Activated naive CD8-positive, alpha-beta T cell treated with anti-CD3 and anti-CD28 coated beads for 36 hours (primary cell): ENCODE results near the gene TSR3. TPM values are rescaled to one million over a fixed set of nuclear protein-coding genes. Genes with fewer than 3 reads are reported as not detected.
"Not testable (repeated sequence)": the region's sequence is repeated elsewhere in the genome, so short reads cannot be mapped to it uniquely, and the experiment has no call there.

Source experiments
- DNase-seq: peaks from one replicate; pipeline ENCODE4 v3.0.0; 2021
- H3K27ac Mint-ChIP-seq: one replicate; pipeline ENCODE4 v1.8.0; 2022; ENCODE audit warnings: mild to moderate bottlenecking, moderate library complexity, mixed read lengths
- H3K27me3 Mint-ChIP-seq: one replicate; pipeline ENCODE4 v1.8.0; 2022; ENCODE audit warnings: mild to moderate bottlenecking, mixed read lengths
- H3K36me3 Mint-ChIP-seq: one replicate; pipeline ENCODE4 v1.8.0; 2021; ENCODE audit warnings: mild to moderate bottlenecking, mixed read lengths
- H3K4me1 Mint-ChIP-seq: one replicate; pipeline ENCODE4 v1.8.0; 2021; ENCODE audit warnings: mixed read lengths
- H3K4me3 Mint-ChIP-seq: one replicate; pipeline ENCODE4 v1.8.0; 2022; ENCODE audit warnings: mild to moderate bottlenecking, moderate library complexity, mixed read lengths
- H3K9me3 Mint-ChIP-seq: one replicate; pipeline ENCODE4 v1.8.0; 2022; ENCODE audit warnings: mixed read lengths
- total RNA-seq, 2 experiments: library from RNA; stranded (reverse); gene quantifications; one replicate each; pipeline ENCODE4 v1.2.3, GENCODE V29; 2021

The TSR3 gene
- total RNA-seq, 2 experiments from 2014 or later: 80.3 to 82.6 TPM

DNA sequence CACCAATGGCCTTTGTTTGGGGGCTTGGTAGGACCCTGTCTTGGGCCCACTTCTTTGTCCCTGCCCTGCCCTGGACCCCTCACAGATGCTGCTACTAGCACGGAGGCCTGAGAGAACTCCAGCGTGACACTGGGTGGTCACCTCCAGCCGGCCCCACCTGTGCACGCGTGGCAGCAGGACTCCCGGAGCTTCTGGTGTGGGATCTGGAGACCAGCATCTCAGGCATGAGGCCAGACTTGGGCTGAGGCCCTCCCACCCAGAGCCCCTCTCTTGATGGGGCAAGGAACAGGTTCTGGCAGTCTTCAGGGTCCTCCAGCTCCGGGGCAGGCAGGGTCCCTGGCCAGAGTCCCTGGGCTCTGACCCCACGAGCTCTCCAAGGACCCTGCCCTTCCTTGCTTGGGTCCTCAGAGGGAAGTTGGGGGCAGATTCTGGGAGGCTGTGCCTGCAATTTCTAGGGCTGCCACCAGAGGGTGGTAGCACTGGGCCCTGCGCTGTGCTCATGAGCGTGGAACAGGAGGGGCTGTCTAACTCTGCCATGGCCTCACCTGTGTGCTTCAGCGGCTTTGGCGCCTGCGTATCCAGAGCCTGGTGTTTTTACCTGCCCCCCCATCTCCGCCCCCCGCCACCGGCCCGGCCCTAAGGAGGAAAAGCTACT, 21.3 kb downstream of the TSR3 start:
- no peak for DNase-seq
- Mint-ChIP-seq H3K4me3 (no peak overlapping the region), H3K27ac (no peak overlapping the region), H3K9me3 (no peaks in the 10 kb centered on the region), H3K4me1 (peaks cover 16% of the 10 kb centered on the region), H3K36me3 (no peaks in the 10 kb centered on the region), H3K27me3 (peaks cover 32% of the 10 kb centered on the region)

DNA sequence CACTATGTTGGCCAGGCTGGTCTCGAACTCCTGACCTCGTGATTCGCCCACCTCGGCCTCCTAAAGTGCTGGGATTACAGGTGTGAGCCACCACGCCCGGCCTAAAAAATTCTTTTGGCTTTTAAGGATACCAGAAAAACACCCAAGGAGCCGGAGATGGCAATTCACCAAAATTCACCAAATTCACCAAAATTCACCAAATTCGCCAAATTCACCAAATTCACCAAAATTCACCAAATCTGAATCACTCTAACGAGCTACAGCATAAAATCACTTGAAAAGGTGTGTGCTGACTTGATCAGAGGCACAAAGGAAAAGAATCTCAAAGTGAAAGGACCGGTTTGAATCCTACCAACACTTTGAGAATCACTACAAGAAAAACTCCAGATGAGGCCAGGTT, 22.7 kb downstream of the TSR3 start:
- H3K4me3 Mint-ChIP-seq, H3K27ac Mint-ChIP-seq, H3K36me3 Mint-ChIP-seq, DNase-seq, H3K9me3 Mint-ChIP-seq: not testable (repeated sequence)
- Mint-ChIP-seq H3K4me1 (peaks cover 14% of the 10 kb centered on the region), H3K27me3 (peaks cover 18% of the 10 kb centered on the region)

DNA sequence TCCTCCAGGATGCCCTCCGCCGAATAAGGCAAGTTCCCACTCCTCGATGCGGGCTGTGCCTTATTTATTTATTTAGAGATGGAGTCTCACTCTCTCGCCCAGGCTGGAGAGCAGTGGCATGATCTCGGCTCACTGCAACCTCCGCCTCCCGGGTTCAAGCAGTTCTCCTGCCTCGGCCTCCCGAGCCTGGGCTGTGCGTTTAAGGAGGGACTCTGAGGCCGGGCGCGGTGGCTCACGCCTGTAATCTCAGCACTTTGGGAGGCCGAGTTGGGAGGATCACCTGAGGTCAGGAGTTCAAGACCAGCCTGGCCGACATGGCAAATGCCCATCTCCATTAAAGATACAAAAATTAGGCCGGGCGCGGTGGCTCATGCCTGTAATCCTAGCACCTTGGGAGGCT, 23.5 kb downstream of the TSR3 start:
- H3K36me3 Mint-ChIP-seq, H3K9me3 Mint-ChIP-seq, H3K4me3 Mint-ChIP-seq, DNase-seq, H3K27ac Mint-ChIP-seq: not testable (repeated sequence)
- Mint-ChIP-seq H3K4me1 (peaks cover 14% of the 10 kb centered on the region), H3K27me3 (peaks cover 18% of the 10 kb centered on the region)

DNA sequence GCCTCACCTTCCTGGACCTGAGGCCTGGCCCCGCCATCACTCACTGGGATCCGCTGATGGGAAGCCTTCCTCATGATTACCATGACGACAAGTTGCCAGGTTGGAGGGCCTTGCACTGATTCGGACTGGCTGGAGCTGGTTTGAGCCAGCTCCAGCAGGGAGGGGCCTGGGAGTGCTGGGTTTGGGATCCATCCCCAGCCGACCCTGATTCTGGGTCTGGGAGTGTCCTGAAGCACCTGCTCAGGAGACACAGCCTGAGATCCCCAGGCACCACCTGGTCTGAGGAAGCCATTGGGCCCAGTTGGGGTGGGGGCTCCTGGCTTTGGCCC, 24.1 kb downstream of the TSR3 start:
- Mint-ChIP-seq H3K27ac (no peak overlapping the region), H3K27me3 (peaks cover 15% of the 10 kb centered on the region), H3K9me3 (no peaks in the 10 kb centered on the region), H3K36me3 (peaks cover 6% of the 10 kb centered on the region), H3K4me3 (no peak overlapping the region), H3K4me1 (peaks cover 12% of the 10 kb centered on the region)
- DNase-seq: no peak

DNA sequence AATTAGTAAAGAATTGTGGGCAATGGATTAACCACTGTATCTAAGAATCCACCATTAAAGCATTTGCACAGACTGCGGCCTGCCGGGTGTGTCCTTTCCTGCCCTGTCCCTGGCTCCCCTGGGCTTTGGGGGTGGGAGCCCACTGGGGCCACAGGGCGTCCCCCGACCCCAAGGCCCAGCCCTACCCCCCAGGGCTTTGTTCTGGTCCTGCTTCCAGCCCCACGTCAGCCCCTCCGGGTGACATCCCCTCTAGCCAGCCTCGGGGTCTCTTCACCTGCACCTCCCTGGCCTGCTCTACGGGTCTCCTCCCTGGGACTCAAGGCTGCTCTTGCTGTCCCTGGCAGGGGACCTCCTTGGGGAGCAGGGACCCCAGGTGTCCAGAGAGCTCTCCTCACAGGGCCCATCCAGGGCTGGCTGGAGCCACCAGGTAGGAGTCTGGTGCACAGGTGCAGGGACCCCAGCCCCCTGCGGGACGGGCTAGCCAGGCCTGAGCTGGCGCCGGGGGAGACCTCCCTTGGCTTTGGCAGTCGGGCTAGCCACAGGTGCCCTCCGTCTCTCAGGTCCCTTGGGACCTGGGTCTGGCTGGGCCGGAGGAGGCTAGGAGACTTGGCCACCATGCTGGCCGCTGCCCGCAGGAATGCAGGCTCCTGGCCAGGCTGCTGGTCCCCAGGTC, 24.6 kb downstream of the TSR3 start:
- Mint-ChIP-seq H3K4me3 (no peak overlapping the region), H3K9me3 (no peaks in the 10 kb centered on the region), H3K4me1 (peaks cover 9% of the 10 kb centered on the region), H3K27me3 (peaks cover 10% of the 10 kb centered on the region), H3K27ac (no peak overlapping the region), H3K36me3 (peaks cover 6% of the 10 kb centered on the region)
- DNase-seq: no peak

DNA sequence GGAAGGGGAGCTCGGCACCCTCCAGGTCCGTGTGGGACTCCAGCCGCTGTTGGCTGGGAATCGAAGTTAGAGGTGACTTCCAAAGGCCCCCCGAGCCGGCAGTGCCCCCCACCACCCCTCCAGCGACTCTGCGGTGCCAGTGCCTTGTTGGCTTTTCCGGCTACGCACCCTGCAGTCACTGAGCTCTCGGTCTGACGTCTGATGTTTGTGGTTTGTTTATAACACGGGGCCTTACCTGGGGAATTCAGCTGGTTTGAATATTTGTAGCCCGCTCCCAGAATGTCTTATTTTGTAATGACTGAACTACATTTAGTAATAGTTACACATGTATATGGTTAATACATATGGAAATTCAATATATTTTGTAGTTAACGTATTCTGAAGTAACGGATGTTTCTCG, 25.3 kb downstream of the TSR3 start:
- H3K27ac Mint-ChIP-seq: no peak overlapping the region

DNA sequence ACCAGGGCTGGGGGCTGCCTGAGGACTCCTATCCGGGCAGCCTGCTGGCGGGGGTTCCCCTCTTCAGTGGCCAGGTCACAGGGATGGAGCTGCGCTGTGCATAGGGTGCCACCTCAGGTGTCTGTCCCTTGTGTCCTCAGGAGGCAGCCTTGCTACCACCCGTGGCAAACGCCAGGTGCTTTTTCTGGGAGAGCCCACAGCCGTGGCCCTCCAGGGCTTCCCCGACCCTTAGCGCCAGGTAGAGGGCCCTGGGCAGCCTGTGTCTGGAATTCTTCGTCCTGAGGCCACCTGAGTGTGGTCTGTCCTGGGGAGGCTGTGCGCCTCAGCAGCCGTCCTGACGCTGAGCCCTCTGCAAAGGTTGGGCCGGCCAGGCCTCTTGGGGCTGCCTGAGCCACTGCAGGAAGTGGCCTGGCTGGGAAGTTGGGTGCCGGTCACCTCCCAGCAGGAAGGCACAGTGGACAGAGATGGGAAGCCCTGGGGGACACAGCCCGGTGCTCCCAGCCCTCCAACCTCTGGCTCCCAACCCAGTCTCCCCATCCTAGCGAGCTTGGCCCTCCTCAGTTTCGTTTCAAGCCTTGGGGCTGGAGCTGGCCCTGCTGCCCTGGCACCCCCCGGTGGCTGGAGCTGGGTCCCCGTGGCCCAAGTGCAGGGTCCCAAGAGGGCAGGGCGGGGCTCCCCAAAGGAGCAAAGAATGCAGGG, 25.9 kb downstream of the TSR3 start:
- Mint-ChIP-seq H3K27ac (no peak overlapping the region), H3K4me1 (no peaks in the 10 kb centered on the region), H3K27me3 (no peaks in the 10 kb centered on the region), H3K36me3 (peaks cover 6% of the 10 kb centered on the region), H3K4me3 (no peak overlapping the region), H3K9me3 (no peaks in the 10 kb centered on the region)
- DNase-seq: no peak

More for the DNA sequence above, 25.3 kb downstream of the TSR3 start:
- no peak overlapping the region for H3K4me3 Mint-ChIP-seq
- no peaks in the 10 kb centered on the region for H3K9me3 Mint-ChIP-seq
- H3K27me3 Mint-ChIP-seq: peaks cover 3% of the 10 kb centered on the region
- no peak for DNase-seq
- peaks cover 6% of the 10 kb centered on the region for H3K36me3 Mint-ChIP-seq
- peaks cover 2% of the 10 kb centered on the region for H3K4me1 Mint-ChIP-seq

DNA sequence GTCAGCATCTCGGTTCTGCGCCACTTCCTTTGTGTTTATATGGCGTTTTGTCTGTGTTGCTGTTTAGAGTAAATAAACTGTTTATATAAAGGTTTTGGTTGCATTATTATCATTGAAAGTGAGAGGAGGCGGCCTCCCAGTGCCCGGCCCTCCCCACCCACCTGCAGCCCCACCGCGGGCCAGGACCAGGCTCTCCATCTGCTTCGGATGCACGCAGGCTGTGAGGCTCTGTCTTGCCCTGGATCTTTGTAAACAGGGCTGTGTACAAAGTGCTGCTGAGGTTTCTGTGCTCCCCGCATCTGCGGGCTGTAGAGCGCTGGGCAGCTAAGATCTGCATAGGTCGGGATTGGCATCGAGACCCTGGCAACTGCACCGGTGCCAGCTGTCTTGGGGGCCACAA, 26.4 kb downstream of the TSR3 start:
- Mint-ChIP-seq H3K4me3 (no peak overlapping the region), H3K4me1 (no peaks in the 10 kb centered on the region), H3K27ac (no peak overlapping the region), H3K9me3 (no peaks in the 10 kb centered on the region), H3K27me3 (no peaks in the 10 kb centered on the region), H3K36me3 (peaks cover 8% of the 10 kb centered on the region)
- no peak for DNase-seq

DNA sequence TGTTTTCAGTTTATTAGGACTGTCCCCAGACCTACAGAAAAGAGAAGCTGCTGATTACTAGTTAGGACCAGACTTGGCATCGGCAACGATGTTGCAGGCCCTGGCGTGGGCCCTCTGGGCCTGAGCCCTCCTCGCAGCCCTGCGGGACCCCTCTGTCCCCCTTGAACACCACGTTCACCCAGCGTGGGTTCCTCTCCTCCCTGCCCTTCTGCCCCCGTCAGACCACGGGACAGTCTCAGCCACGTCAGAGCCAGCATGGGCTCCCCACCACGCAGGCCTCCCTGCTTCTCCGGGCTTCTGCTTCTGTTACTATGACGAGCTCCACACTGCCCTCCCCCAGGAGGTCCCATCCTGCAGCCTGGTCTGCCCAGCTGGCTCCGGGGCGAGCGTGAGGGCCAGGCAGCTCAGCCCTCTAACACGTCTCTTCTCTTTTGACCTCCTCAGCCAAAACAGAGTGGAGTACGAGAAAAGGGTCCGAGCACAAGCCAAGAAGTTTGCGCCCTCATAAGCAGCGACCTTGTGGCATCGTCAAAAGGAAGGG, 27.3 kb downstream of the TSR3 start:
- H3K4me3 Mint-ChIP-seq: no peak overlapping the region
- no peaks in the 10 kb centered on the region for H3K4me1 Mint-ChIP-seq
- H3K27me3 Mint-ChIP-seq: no peaks in the 10 kb centered on the region
- peak overlapping the region; percentile 31 for H3K27ac Mint-ChIP-seq
- peaks cover 14% of the 10 kb centered on the region for H3K36me3 Mint-ChIP-seq
- H3K9me3 Mint-ChIP-seq: no peaks in the 10 kb centered on the region
- no peak for DNase-seq

DNA sequence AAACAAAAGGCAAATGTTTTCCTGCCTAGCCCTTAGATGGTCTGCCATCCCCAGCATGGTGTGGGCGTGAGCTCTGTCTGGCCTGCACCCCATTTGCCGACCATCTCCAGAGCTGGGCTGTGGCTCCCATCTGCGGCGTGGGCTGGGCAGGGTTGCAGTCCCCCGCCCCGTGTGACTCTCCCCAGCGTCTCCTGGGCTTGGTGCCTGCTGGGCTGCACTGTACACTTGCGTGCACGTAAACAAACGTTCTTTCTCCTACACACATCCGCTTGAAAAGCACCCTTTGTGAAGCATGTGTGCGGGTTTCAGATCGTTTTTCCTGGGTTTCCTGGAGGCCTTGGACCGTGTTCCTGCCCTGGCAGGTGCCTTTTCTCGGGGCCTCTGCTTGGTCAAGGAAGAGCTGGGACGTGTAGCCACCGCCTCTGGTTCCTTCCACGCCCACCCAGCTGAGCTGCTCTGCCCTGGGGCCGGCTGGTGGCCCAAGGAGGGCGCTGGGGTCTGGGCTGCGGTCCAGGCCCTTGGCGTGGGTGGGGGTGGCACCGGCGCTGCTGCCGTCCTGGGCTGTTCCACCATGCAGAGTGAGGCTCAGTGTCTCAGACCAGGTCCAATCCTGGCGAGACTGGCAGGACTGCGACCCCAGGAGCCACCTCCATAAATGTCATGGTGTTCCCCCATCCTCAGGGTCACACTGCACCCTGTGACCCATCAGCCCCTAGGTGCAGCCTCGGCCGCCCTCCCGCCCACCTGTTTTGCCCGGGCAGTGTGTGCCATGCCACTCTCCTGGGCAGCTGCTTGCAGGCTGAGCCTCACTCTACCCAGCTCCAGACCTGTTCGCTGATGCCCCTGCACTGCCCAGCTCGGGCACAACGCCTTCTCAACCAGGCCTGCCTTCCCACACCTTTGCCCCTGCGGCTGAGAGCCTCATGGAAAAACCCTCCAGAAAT, 28.1 kb downstream of the TSR3 start:
- peaks cover 17% of the 10 kb centered on the region for H3K36me3 Mint-ChIP-seq
- no peaks in the 10 kb centered on the region for H3K27me3 Mint-ChIP-seq
- H3K27ac Mint-ChIP-seq: no peak overlapping the region
- no peak overlapping the region for H3K4me3 Mint-ChIP-seq
- no peaks in the 10 kb centered on the region for H3K4me1 Mint-ChIP-seq
- DNase-seq: no peak
- no peaks in the 10 kb centered on the region for H3K9me3 Mint-ChIP-seq

DNA sequence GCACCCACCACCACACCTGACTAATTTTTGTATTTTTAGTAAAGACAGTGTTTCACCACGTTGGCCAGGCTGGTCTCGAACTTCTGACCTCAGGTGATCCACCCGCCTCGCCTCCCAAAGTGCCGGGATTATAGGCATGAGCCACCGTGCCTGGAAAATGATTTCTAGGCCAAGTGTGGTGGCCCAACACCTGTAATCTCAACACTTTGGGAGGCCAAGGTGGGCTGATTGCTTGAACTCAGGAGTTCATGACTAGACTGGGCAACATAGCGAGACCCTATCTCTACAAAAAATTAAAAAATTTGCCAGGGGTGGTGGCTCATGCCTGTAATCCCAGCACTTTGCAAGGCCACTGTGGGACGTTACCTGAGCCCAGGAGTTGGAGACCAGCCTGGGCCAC, 29.3 kb downstream of the TSR3 start:
- H3K36me3 Mint-ChIP-seq: peaks cover 26% of the 10 kb centered on the region
- DNase-seq: no peak
- H3K27ac Mint-ChIP-seq: no peak overlapping the region
- H3K27me3 Mint-ChIP-seq: no peaks in the 10 kb centered on the region
- no peak overlapping the region for H3K4me3 Mint-ChIP-seq
- no peaks in the 10 kb centered on the region for H3K9me3 Mint-ChIP-seq
- H3K4me1 Mint-ChIP-seq: peaks cover 3% of the 10 kb centered on the region

DNA sequence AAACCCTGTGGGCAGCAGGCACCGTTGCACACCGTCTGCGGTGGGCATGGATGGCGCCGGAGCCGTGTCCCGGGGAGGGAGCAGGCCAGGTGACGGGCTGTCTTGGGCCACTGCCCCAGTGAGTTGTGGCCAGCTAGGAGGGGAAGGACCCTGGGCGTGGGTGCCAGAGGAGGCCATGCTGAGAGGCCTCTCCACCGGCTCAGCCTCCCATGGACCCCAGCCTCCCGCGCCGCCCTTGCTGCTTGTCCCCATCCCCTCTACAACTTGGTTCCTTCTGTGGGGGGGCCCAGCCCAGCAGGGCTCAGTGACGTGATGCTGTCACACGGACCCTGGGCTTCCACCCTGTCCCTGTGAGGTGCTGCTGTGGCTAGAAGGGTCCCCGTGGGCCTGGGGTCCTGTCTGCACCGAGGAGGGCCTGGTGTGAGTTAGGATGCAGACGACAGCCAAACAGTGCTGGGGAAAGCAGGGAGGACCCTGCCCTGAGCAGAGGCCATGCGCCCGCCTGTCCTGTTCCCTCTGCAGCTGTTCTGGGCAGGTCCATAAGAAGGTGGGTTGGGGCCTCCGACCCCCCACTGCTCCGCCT, 30.9 kb downstream of the TSR3 start:
- no peak overlapping the region for H3K4me3 Mint-ChIP-seq
- H3K36me3 Mint-ChIP-seq: peaks cover 29% of the 10 kb centered on the region
- peaks cover 3% of the 10 kb centered on the region for H3K4me1 Mint-ChIP-seq
- no peaks in the 10 kb centered on the region for H3K27me3 Mint-ChIP-seq
- no peak overlapping the region for H3K27ac Mint-ChIP-seq
- H3K9me3 Mint-ChIP-seq: no peaks in the 10 kb centered on the region
- DNase-seq: no peak

DNA sequence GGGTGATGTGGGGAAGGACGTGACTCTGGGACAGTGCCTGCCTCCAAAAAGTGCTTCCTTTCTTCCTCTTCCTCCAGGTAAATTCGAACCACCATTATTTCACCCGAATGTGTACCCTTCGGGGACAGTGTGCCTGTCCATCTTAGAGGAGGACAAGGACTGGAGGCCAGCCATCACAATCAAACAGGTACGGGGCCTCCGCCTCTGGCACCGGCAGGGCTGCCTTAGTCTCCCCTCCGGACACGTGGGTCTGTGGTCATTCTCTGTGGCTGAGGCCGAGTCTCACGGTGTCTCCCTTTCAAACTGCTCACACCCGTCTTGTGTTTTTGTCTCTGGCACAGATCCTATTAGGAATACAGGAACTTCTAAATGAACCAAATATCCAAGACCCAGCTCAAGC, 31.6 kb downstream of the TSR3 start:
- no peak overlapping the region for H3K4me3 Mint-ChIP-seq
- no peak for DNase-seq
- peaks cover 31% of the 10 kb centered on the region for H3K36me3 Mint-ChIP-seq
- H3K9me3 Mint-ChIP-seq: no peaks in the 10 kb centered on the region
- H3K27ac Mint-ChIP-seq: peak overlapping the region; percentile 8
- H3K4me1 Mint-ChIP-seq: peaks cover 3% of the 10 kb centered on the region
- H3K27me3 Mint-ChIP-seq: no peaks in the 10 kb centered on the region

DNA sequence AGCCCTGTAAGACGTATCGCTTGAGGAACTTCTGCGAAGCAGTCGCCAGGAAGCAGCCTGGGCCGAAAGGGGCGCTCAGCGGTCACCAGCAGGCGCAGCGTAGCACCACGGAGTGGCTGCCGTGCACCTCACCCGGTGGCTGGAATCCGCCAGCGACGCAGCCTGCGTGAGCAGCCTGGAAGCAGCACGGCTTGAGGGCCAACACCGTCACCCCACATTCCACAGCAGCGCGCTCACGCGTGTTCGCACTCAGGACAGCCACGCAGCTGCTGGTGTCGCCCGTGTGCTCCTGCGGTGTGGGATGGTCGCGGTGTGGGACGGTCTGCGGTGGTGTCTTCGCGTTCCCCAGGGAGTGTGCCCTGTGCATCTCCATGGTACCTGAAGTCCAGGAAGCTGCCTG, 32.6 kb downstream of the TSR3 start:
- H3K27me3 Mint-ChIP-seq: no peaks in the 10 kb centered on the region
- H3K4me1 Mint-ChIP-seq: peaks cover 3% of the 10 kb centered on the region
- peaks cover 31% of the 10 kb centered on the region for H3K36me3 Mint-ChIP-seq
- no peak for DNase-seq
- H3K9me3 Mint-ChIP-seq: no peaks in the 10 kb centered on the region
- H3K4me3 Mint-ChIP-seq: no peak overlapping the region
- no peak overlapping the region for H3K27ac Mint-ChIP-seq

DNA sequence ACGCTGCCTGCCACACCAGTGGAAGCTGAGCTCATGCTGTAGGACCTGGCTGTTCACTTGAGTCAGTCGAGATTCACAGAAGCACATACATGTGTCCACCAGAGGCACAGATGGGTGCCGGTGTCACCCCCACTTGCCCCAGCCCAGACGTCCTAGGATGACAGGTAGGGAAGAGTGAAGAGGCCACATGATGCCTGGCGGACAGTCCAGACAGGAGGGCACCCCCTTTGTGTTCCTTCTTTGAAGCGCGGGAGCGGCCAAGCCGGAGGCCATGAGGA, 33.5 kb downstream of the TSR3 start:
- H3K27ac Mint-ChIP-seq: no peak overlapping the region
- H3K4me1 Mint-ChIP-seq: peaks cover 3% of the 10 kb centered on the region
- no peaks in the 10 kb centered on the region for H3K9me3 Mint-ChIP-seq
- no peak for DNase-seq
- peaks cover 26% of the 10 kb centered on the region for H3K36me3 Mint-ChIP-seq
- H3K4me3 Mint-ChIP-seq: no peak overlapping the region
- no peaks in the 10 kb centered on the region for H3K27me3 Mint-ChIP-seq
